ENCODE results near the gene PLEKHF1.

GRCh38 chr19:29675650-29676186, 10.5 kb downstream of the PLEKHF1 start:
- TF ChIP-seq EZH2 (IDR thresholded peaks at IDR 0.05) (no peak), POLR2AphosphoS5 (IDR thresholded peaks at IDR 0.05; ENCODE audit: borderline replicate concordance, low read depth, low read length) (no peak), FOXP2 (optimal IDR thresholded peaks at IDR 0.05; ENCODE audit: control extremely low read depth, extremely low read length, insufficient read depth) (no peak)
